HEK293 (cell line): ENCODE measurements around the gene AKT2.
A peak's percentile ranks its signal among the peaks of the same experiment; 100 is the strongest.

Experiments used
- CTCF ChIA-PET: fragments of 350-600 bp; formaldehyde crosslinking; extraction: SDS; loops from one replicate; lab custom pipeline; 2021; ENCODE audit warnings: antibody characterized with exemption; lab: Yijun Ruan, JAX
- POLR2A ChIA-PET: fragments of 300-600 bp; formaldehyde crosslinking; extraction: SDS; loops from one replicate; lab custom pipeline; 2020; ENCODE audit warnings: antibody characterized with exemption, inconsistent platforms; lab: Yijun Ruan, JAX
- H3K27ac ChIP-seq: fragments of 200-500 bp; sonication (Bioruptor generic); 2 replicates; pipeline ENCODE4 v1.5.1; 2014; ENCODE audit warnings: low read depth, low read length, control low read depth, inconsistent platforms; ENCODE audit errors: extremely low read depth
- H3K36me3 ChIP-seq, 2 experiments: fragments of 200-500 bp in 1 of 2; sonication (Bioruptor generic) in 1 of 2; 1 replicate in 1 of 2; 2 replicates in 1 of 2; pipeline ENCODE4 v1.5.1; 2014 to 2017; ENCODE audit warnings: inconsistent platforms in 2 of 2, low read length in 2 of 2; ENCODE audit not compliant: control insufficient read depth in 2 of 2, insufficient read depth in 1 of 2
- H3K4me1 ChIP-seq: fragments of 200-500 bp; sonication (Bioruptor generic); 2 replicates; pipeline ENCODE4 v1.5.1; 2014; ENCODE audit warnings: mild to moderate bottlenecking, low read length, inconsistent platforms; ENCODE audit not compliant: control insufficient read depth, insufficient read depth
- H3K4me3 ChIP-seq: 2 replicates; pipeline ENCODE4 v1.5.1; 2011; ENCODE audit warnings: low read depth, mild to moderate bottlenecking, control low read depth, low read length, moderate library complexity
- H3K9me3 ChIP-seq: fragments of 200-500 bp; sonication (Bioruptor generic); 2 replicates; pipeline ENCODE4 v1.5.1; 2014; ENCODE audit warnings: low read depth, low read length, inconsistent platforms; ENCODE audit not compliant: control insufficient read depth, insufficient read depth
- ELK4 ChIP-seq: IDR thresholded peaks from 2 replicates; pipeline ENCODE4 v1.6.1; 2011; ENCODE audit warnings: mild to moderate bottlenecking, low read depth, low read length, borderline replicate concordance
- GLI4 ChIP-seq: fragments of 450-650 bp; formaldehyde crosslinking; IDR thresholded peaks from 2 replicates; pipeline ENCODE4 v1.5.1; 2016; ENCODE audit warnings: missing biosample characterization, missing genetic modification characterization
- GLIS2 ChIP-seq: fragments of 450-650 bp; formaldehyde crosslinking; IDR thresholded peaks from 2 replicates; pipeline ENCODE4 v1.5.1; 2016; ENCODE audit warnings: missing biosample characterization, missing genetic modification characterization
- ZBTB20 ChIP-seq: fragments of 450-650 bp; formaldehyde crosslinking; IDR thresholded peaks from 2 replicates; pipeline ENCODE4 v1.5.1; 2016; ENCODE audit warnings: missing biosample characterization, missing genetic modification characterization
- ZBTB6 ChIP-seq: fragments of 450-650 bp; formaldehyde crosslinking; IDR thresholded peaks from 2 replicates; pipeline ENCODE4 v1.5.1; 2017; ENCODE audit warnings: missing biosample characterization, missing genetic modification characterization
- ZFP3 ChIP-seq: fragments of 450-650 bp; formaldehyde crosslinking; IDR thresholded peaks from 2 replicates; pipeline ENCODE4 v1.5.1; 2016; ENCODE audit warnings: low read depth, missing biosample characterization, missing genetic modification characterization
- ZFP37 ChIP-seq: fragments of 450-650 bp; formaldehyde crosslinking; IDR thresholded peaks from 2 replicates; pipeline ENCODE4 v1.5.1; 2016; ENCODE audit warnings: missing biosample characterization, missing genetic modification characterization
- ZFP41 ChIP-seq: fragments of 450-650 bp; formaldehyde crosslinking; IDR thresholded peaks from 2 replicates; pipeline ENCODE4 v1.5.1; 2016; ENCODE audit warnings: missing biosample characterization, missing genetic modification characterization, borderline replicate concordance
- ZIC2 ChIP-seq: fragments of 450-650 bp; formaldehyde crosslinking; IDR thresholded peaks from 2 replicates; pipeline ENCODE4 v1.5.1; 2016; ENCODE audit warnings: missing biosample characterization, missing genetic modification characterization
- ZNF121 ChIP-seq: fragments of 450-650 bp; formaldehyde crosslinking; IDR thresholded peaks from 2 replicates; pipeline ENCODE4 v1.5.1; 2016; ENCODE audit warnings: missing biosample characterization, missing genetic modification characterization
- ZNF175 ChIP-seq: fragments of 450-650 bp; formaldehyde crosslinking; IDR thresholded peaks from 2 replicates; pipeline ENCODE4 v1.5.1; 2016; ENCODE audit warnings: missing biosample characterization, missing genetic modification characterization
- ZNF350 ChIP-seq: fragments of 450-650 bp; formaldehyde crosslinking; IDR thresholded peaks from 2 replicates; pipeline ENCODE4 v1.5.0; 2017; ENCODE audit warnings: missing biosample characterization, mild to moderate bottlenecking, missing genetic modification characterization
- ZNF416 ChIP-seq: fragments of 450-650 bp; formaldehyde crosslinking; IDR thresholded peaks from 2 replicates; pipeline ENCODE4 v1.5.1; 2016; ENCODE audit warnings: missing biosample characterization, missing genetic modification characterization
- ZNF426 ChIP-seq: fragments of 450-650 bp; formaldehyde crosslinking; IDR thresholded peaks from 2 replicates; pipeline ENCODE4 v1.5.1; 2017; ENCODE audit warnings: missing biosample characterization, missing genetic modification characterization, mild to moderate bottlenecking, inconsistent platforms, moderate library complexity
- ZNF510 ChIP-seq: fragments of 450-650 bp; formaldehyde crosslinking; IDR thresholded peaks from 2 replicates; pipeline ENCODE4 v1.5.1; 2018; ENCODE audit warnings: mild to moderate bottlenecking, missing genetic modification characterization, missing biosample characterization; ENCODE audit not compliant: insufficient replicate concordance
- ZNF624 ChIP-seq: fragments of 450-650 bp; formaldehyde crosslinking; IDR thresholded peaks from 2 replicates; pipeline ENCODE4 v1.5.1; 2017; ENCODE audit warnings: missing biosample characterization, missing genetic modification characterization
- ZNF654 ChIP-seq: fragments of 450-650 bp; formaldehyde crosslinking; IDR thresholded peaks from 2 replicates; pipeline ENCODE4 v1.5.1; 2016; ENCODE audit warnings: low read depth, missing biosample characterization, missing genetic modification characterization
- ZNF747 ChIP-seq: fragments of 450-650 bp; formaldehyde crosslinking; IDR thresholded peaks from 2 replicates; pipeline ENCODE4 v1.5.1; 2016; ENCODE audit warnings: missing biosample characterization, missing genetic modification characterization
- TF ChIP-seq, protein P1 (sequence below): fragments of 450-650 bp; formaldehyde crosslinking; IDR thresholded peaks from 2 replicates; pipeline ENCODE4 v1.5.1; 2016; ENCODE audit warnings: missing biosample characterization, missing genetic modification characterization, borderline replicate concordance
- TF ChIP-seq, protein P2 (sequence below): fragments of 450-650 bp; formaldehyde crosslinking; IDR thresholded peaks from 2 replicates; pipeline ENCODE4 v1.5.0; 2017; ENCODE audit warnings: missing biosample characterization, missing genetic modification characterization, borderline replicate concordance

Gene AKT2

GRCh38 chr19:40213251-40213829, 71.8 kb downstream of the AKT2 start:
- Histone ChIP-seq H3K27ac (no peak overlapping the region), H3K36me3 (peaks cover 35 to 36% of the 10 kb centered on the region in 2 experiments)
- CTCF ChIA-PET = interaction anchor here (0.7 kb wide), 1 partner anchor 74 kb away, joined by 3 read pairs; no protein-coding TSS in a partner anchor
- TF ChIP-seq ZBTB6 (tag by site-specific recombination) = no peak
- TF ChIP-seq ZFP41 (tag by site-specific recombination) = no peak
- TF ChIP-seq ZNF654 (tag by site-specific recombination) = no peak
- peak; percentile 55; the same call in 1 of the 2 replicates for TF ChIP-seq ZFP3
- TF ChIP-seq, all 188 proteins: peak for 1
- Histone ChIP-seq H3K4me1 (peaks cover 11% of the 10 kb centered on the region), H3K4me3 (no peak overlapping the region), H3K9me3 (no peaks in the 10 kb centered on the region)
- POLR2A ChIA-PET = no interaction called here

GRCh38 chr19:40210889-40211288, 74.3 kb downstream of the AKT2 start:
- no peak for TF ChIP-seq ZFP37
- TF ChIP-seq ZNF510 (tag by site-specific recombination) = no peak
- TF ChIP-seq GLIS2 (tag by site-specific recombination) = no peak
- 0 out of 2 replicates have a peak, but pooled peaks have one; percentile 8 for TF ChIP-seq ZIC2
- TF ChIP-seq ELK4 = no peak
- no peak for TF ChIP-seq ZNF416 (tag by site-specific recombination)
- Histone ChIP-seq H3K4me1 (peaks cover 6% of the 10 kb centered on the region; the same call in 1 of the 2 replicates), H3K4me3 (no peak overlapping the region), H3K27ac (no peak overlapping the region), H3K9me3 (no peaks in the 10 kb centered on the region), H3K36me3 (peaks cover 37 to 60% of the 10 kb centered on the region in 2 experiments)
- ChIA-PET CTCF (interaction anchor here (0.6 kb wide), 1 partner anchor 417 kb away, joined by 3 read pairs; no protein-coding TSS in a partner anchor), POLR2A (interaction anchor here (0.6 to 1.0 kb wide), 2 partner anchors 377 to 1552 kb away, joined by 3 to 7 read pairs; partner anchors contain the start of gene DYRK1B)

DNA sequence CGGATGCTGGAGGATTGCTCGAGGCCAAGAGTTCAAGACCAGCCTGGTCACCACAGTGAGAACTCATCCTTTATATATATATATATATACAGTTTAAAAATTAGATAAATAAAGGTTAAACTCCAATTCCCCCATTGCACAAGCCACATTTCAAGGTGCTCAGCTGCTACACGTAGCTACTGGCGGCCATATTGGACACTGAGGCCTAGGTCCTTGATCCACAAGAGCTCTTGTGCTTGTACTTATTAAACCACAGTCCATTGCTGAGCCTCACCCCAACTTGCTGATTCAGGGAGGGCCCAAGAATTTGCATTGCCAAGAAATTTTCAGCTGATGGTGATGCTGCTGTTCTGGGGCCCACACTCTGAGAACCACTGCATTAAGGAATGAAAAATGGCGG, 76.5 kb downstream of the AKT2 start:
- Histone ChIP-seq H3K9me3 (no peaks in the 10 kb centered on the region), H3K4me3 (no peak overlapping the region), H3K4me1 (peaks cover 6% of the 10 kb centered on the region; the same call in 1 of the 2 replicates), H3K36me3 (peaks cover 50 to 81% of the 10 kb centered on the region in 2 experiments), H3K27ac (peak overlapping the region; percentile 37; the same call in 1 of the 2 replicates)
- ChIA-PET POLR2A (interaction anchor here (1.6 kb wide), 1 partner anchor 9 kb away, joined by 3 read pairs; no protein-coding TSS in a partner anchor), CTCF (interaction anchor here (0.9 to 2.2 kb wide), 3 partner anchors 10 to 43 kb away, joined by 4 to 10 read pairs (median 4); partner anchors contain the start of gene MAP3K10)
- TF ChIP-seq ZNF350 (tag by site-specific recombination) (no peak), ZNF624 (tag by site-specific recombination) (no peak), ZNF121 (no peak), ZFP41 (tag by site-specific recombination) (no peak), ZNF747 (tag by site-specific recombination) (no peak), ZNF426 (tag by site-specific recombination) (no peak), ZNF175 (tag by site-specific recombination) (no peak), ZBTB20 (tag by site-specific recombination) (no peak), GLI4 (tag by site-specific recombination) (no peak)
- TF ChIP-seq, protein P1, sequence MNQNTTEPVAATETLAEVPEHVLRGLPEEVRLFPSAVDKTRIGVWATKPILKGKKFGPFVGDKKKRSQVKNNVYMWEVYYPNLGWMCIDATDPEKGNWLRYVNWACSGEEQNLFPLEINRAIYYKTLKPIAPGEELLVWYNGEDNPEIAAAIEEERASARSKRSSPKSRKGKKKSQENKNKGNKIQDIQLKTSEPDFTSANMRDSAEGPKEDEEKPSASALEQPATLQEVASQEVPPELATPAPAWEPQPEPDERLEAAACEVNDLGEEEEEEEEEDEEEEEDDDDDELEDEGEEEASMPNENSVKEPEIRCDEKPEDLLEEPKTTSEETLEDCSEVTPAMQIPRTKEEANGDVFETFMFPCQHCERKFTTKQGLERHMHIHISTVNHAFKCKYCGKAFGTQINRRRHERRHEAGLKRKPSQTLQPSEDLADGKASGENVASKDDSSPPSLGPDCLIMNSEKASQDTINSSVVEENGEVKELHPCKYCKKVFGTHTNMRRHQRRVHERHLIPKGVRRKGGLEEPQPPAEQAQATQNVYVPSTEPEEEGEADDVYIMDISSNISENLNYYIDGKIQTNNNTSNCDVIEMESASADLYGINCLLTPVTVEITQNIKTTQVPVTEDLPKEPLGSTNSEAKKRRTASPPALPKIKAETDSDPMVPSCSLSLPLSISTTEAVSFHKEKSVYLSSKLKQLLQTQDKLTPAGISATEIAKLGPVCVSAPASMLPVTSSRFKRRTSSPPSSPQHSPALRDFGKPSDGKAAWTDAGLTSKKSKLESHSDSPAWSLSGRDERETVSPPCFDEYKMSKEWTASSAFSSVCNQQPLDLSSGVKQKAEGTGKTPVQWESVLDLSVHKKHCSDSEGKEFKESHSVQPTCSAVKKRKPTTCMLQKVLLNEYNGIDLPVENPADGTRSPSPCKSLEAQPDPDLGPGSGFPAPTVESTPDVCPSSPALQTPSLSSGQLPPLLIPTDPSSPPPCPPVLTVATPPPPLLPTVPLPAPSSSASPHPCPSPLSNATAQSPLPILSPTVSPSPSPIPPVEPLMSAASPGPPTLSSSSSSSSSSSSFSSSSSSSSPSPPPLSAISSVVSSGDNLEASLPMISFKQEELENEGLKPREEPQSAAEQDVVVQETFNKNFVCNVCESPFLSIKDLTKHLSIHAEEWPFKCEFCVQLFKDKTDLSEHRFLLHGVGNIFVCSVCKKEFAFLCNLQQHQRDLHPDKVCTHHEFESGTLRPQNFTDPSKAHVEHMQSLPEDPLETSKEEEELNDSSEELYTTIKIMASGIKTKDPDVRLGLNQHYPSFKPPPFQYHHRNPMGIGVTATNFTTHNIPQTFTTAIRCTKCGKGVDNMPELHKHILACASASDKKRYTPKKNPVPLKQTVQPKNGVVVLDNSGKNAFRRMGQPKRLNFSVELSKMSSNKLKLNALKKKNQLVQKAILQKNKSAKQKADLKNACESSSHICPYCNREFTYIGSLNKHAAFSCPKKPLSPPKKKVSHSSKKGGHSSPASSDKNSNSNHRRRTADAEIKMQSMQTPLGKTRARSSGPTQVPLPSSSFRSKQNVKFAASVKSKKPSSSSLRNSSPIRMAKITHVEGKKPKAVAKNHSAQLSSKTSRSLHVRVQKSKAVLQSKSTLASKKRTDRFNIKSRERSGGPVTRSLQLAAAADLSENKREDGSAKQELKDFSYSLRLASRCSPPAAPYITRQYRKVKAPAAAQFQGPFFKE = no peak
- TF ChIP-seq, protein P2, sequence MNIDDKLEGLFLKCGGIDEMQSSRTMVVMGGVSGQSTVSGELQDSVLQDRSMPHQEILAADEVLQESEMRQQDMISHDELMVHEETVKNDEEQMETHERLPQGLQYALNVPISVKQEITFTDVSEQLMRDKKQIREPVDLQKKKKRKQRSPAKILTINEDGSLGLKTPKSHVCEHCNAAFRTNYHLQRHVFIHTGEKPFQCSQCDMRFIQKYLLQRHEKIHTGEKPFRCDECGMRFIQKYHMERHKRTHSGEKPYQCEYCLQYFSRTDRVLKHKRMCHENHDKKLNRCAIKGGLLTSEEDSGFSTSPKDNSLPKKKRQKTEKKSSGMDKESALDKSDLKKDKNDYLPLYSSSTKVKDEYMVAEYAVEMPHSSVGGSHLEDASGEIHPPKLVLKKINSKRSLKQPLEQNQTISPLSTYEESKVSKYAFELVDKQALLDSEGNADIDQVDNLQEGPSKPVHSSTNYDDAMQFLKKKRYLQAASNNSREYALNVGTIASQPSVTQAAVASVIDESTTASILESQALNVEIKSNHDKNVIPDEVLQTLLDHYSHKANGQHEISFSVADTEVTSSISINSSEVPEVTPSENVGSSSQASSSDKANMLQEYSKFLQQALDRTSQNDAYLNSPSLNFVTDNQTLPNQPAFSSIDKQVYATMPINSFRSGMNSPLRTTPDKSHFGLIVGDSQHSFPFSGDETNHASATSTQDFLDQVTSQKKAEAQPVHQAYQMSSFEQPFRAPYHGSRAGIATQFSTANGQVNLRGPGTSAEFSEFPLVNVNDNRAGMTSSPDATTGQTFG (tag by site-specific recombination) = no peak
